PFSK-1 (cell line): ENCODE measurements around the gene SLC6A13.
A peak's percentile ranks its signal among the peaks of the same experiment; 100 is the strongest.

Source experiments
- FOXP2 ChIP-seq: optimal IDR thresholded peaks from 2 replicates; pipeline ENCODE3; 2011; ENCODE audit warnings: borderline replicate concordance, control low read depth, inconsistent platforms; ENCODE audit not compliant: insufficient read depth; ENCODE audit errors: extremely low read length, extremely low read depth
- POLR2AphosphoS5 ChIP-seq: IDR thresholded peaks from 2 replicates; pipeline ENCODE4 v1.6.1; 2012; ENCODE audit warnings: low read depth, mild to moderate bottlenecking, control low read depth, low read length, moderate library complexity
- REST ChIP-seq, 2 experiments: IDR thresholded peaks; 2 replicates each; pipeline versions ENCODE4 v1.6.1 to v1.8.0; 2011 to 2012; ENCODE audit warnings: low read depth in 2 of 2, low read length in 2 of 2, control low read depth in 1 of 2, inconsistent platforms in 1 of 2, mild to moderate bottlenecking in 1 of 2, moderate library complexity in 1 of 2; ENCODE audit not compliant: insufficient read depth in 1 of 2
- SIN3A ChIP-seq: IDR thresholded peaks from 2 replicates; pipeline ENCODE4 v1.6.1; 2012; ENCODE audit warnings: mild to moderate bottlenecking, low read length, moderate library complexity, borderline replicate concordance; ENCODE audit not compliant: insufficient read depth
- TAF1 ChIP-seq: IDR thresholded peaks from 2 replicates; pipeline ENCODE4 v1.6.1; 2012; ENCODE audit warnings: low read length, control low read depth, borderline replicate concordance; ENCODE audit not compliant: insufficient read depth

SLC6A13 gene

GRCh38 chr12:219891-220352, 42.7 kb downstream of the SLC6A13 start:
- TF ChIP-seq REST (IDR thresholded peaks at IDR 0.05; ENCODE audit: insufficient read depth in 1 of 2, low read depth in 2 of 2, low read length in 2 of 2) (no peak), FOXP2 (peak; percentile 22)

GRCh38 chr12:218728-219590, 43.7 kb downstream of the SLC6A13 start:
- TF ChIP-seq POLR2AphosphoS5 (no peak), FOXP2 (no peak), TAF1 (no peak), SIN3A (no peak), REST (IDR thresholded peaks at IDR 0.05; ENCODE audit: insufficient read depth in 1 of 2, low read depth in 2 of 2, low read length in 2 of 2) (no peak)

- no peak for TF ChIP-seq SIN3A
- TF ChIP-seq TAF1, result no peak
- no peak for TF ChIP-seq FOXP2
- TF ChIP-seq POLR2AphosphoS5, result no peak
- TF ChIP-seq REST (IDR thresholded peaks at IDR 0.05; ENCODE audit: insufficient read depth in 1 of 2, low read depth in 2 of 2, low read length in 2 of 2), result no peak
These were observed 44.4 kb downstream of the SLC6A13 start for GRCh38 chr12:218221-218620.

- no peak for TF ChIP-seq REST (IDR thresholded peaks at IDR 0.05; ENCODE audit: insufficient read depth in 1 of 2, low read depth in 2 of 2, low read length in 2 of 2)
- TF ChIP-seq TAF1, result no peak
- no peak for TF ChIP-seq SIN3A
- no peak for TF ChIP-seq POLR2AphosphoS5
- no peak for TF ChIP-seq FOXP2
These were observed 47.5 kb downstream of the SLC6A13 start for GRCh38 chr12:215116-215515.
